B cell (primary cell): ENCODE results near the gene TRAPPC5.

ENCODE experiments used
- CTCF ChIP-seq: fragments of 200-600 bp; IDR thresholded peaks from one replicate; pipeline ENCODE4 v1.8.0; 2022; ENCODE audit warnings: antibody characterized with exemption, mild to moderate bottlenecking
- EZH2 ChIP-seq: IDR thresholded peaks from 2 replicates; pipeline ENCODE4 v1.6.1; 2012; ENCODE audit warnings: borderline replicate concordance, low read depth, mild to moderate bottlenecking, moderate library complexity, low read length; ENCODE audit not compliant: insufficient read depth, poor library complexity, severe bottlenecking

- TF ChIP-seq CTCF (no peak), EZH2 (no peak)
These were observed 11.9 kb downstream of the TRAPPC5 start for GRCh38 chr19:7692417-7693088.
